ENCODE measurements around the gene GPD1L. TPM values are rescaled to one million over a fixed set of nuclear protein-coding genes. Genes with fewer than 3 reads are reported as not detected.

GPD1L gene
- total RNA-seq, 2 donors from 2014 or later, result 20.6 to 24.2 TPM

DNA sequence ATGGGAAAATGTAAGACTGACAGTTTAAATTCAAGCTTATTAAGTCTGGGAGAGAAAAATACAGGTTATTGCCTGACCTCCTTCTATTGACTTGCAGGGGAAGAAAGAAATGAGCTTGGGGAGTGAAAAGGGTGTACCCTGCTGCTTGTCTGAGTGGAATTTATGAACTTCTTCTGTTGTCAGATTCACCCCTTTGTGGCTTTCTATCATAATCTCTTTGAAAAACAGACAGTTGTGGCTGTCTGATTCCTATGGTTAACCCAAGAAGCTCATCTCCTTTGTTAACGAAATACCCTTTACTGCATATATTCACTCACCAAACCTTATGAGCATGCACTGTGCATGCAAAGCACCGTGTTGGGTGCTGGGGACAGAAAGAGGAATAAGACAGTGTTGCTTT, 22.5 kb downstream of the GPD1L start:
- H3K27ac Mint-ChIP-seq, result no peak overlapping the region
- DNase-seq (no peak), ATAC-seq (replicated peaks in 1 of 2) (no peak)
- H3K4me1 Mint-ChIP-seq (ENCODE audit: low read depth), result peaks cover 6% of the 10 kb centered on the region
- no peak overlapping the region for H3K4me3 Mint-ChIP-seq
- peaks cover 0 to 4% of the 10 kb centered on the region in 2 donors for H3K36me3 Mint-ChIP-seq (ENCODE audit: insufficient read depth in 2 of 2)
- H3K9me3 Mint-ChIP-seq, result no peaks in the 10 kb centered on the region
- no peaks in the 10 kb centered on the region for H3K27me3 Mint-ChIP-seq (ENCODE audit: low read depth)

DNA sequence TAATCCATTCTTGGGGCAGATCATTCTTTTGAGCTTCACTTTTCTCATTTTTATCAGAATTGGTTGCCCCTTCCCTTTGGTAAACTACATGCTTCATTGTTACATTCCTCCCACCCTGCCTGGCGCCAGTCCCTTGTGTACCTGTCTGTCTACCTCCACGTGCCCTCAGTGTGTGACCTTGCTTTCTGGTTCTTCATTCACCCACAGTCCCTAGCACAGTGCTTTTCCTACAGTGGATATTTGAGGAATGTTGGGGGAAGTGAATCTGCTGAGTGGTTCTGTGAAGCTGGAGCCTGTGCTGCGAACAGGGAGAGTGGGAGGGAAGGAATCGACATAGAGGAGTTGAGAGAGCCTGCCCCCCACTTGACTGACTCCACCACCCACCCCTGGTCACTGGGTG, 23.4 kb downstream of the GPD1L start:
- Mint-ChIP-seq H3K27me3 (ENCODE audit: low read depth) (no peaks in the 10 kb centered on the region), H3K36me3 (ENCODE audit: insufficient read depth in 2 of 2) (peaks cover 0 to 4% of the 10 kb centered on the region in 2 donors), H3K4me3 (no peak overlapping the region), H3K27ac (no peak overlapping the region), H3K9me3 (no peaks in the 10 kb centered on the region), H3K4me1 (ENCODE audit: low read depth) (peaks cover 6% of the 10 kb centered on the region)
- no peak for DNase-seq
- no peak for ATAC-seq (replicated peaks in 1 of 2)

DNA sequence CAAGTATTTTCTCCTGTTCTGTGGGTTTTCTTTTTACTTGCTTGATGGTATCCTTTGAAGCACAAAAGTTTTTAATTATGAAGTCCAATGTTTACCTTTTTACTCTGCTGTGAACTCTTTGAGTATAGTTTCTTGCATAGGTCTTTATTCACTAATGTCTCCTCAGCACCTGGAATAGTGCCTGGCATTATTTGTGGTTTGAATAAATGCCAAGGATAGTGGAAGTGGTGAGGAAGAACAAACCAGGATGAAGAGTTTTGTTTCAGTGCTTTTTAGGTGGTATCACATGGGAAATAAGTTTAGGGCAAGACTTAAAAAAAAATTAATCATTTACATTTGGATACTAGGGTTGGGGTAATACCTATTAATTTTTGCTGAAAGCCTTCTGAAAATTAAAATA, 25.7 kb downstream of the GPD1L start:
- Mint-ChIP-seq H3K36me3 (ENCODE audit: insufficient read depth in 2 of 2) (peaks cover 1 to 4% of the 10 kb centered on the region in 2 donors), H3K27ac (no peak overlapping the region), H3K4me1 (ENCODE audit: low read depth) (peaks cover 6% of the 10 kb centered on the region), H3K9me3 (peaks cover 0 to 3% of the 10 kb centered on the region in 2 donors), H3K4me3 (no peak overlapping the region), H3K27me3 (ENCODE audit: low read depth) (no peaks in the 10 kb centered on the region)
- ATAC-seq (replicated peaks in 1 of 2), result no peak
- DNase-seq, result no peak

DNA sequence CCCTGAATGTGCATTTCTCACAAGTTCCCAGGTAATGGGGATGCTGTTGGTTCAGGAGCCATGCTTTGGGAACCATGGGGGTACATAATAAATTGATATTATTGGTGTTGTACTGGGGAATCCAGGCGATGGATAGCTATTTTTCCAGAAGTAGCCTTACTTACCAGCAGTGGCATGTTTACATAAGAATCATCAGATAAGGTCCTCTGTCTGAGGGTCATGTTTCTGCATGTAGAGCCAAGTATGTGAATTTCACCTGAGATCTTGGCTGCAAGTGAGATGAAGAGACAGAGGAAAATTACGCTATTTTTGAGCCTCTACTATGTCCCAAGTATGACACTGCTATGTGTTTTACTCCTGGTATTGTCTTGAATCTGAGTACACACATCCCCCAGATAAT, 26.3 kb downstream of the GPD1L start:
- DNase-seq, result no peak
- Mint-ChIP-seq H3K27me3 (ENCODE audit: low read depth) (no peaks in the 10 kb centered on the region), H3K9me3 (peaks cover 0 to 3% of the 10 kb centered on the region in 2 donors), H3K4me1 (ENCODE audit: low read depth) (peaks cover 8% of the 10 kb centered on the region), H3K36me3 (ENCODE audit: insufficient read depth in 2 of 2) (peaks cover 1 to 4% of the 10 kb centered on the region in 2 donors), H3K4me3 (no peak overlapping the region), H3K27ac (no peak overlapping the region)
- no peak for ATAC-seq (replicated peaks in 1 of 2)

DNA sequence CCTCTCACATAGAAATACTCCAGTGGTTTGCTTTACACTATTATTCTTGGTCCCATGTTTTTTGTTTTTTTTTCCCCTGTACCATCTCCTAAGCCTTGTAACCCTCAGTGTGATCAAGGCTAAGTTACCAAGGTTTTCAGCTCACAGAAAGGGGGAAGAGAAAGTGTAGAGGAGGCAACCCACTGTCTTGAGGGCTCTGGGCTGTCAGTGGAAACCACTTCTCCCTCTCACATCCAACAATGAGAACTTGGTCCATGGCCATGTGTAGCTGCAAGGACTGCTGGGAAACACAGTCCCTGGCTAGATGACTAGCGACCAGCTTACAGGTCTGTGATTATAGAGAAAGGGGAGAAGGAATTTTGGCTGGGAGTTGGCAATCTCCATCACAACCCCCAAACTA, 30.3 kb downstream of the GPD1L start:
- no peak for DNase-seq
- no peak overlapping the region for H3K4me3 Mint-ChIP-seq
- H3K36me3 Mint-ChIP-seq (ENCODE audit: insufficient read depth in 2 of 2), result peaks cover 0 to 1% of the 10 kb centered on the region in 2 donors
- peaks cover 19% of the 10 kb centered on the region for H3K4me1 Mint-ChIP-seq (ENCODE audit: low read depth)
- H3K27me3 Mint-ChIP-seq (ENCODE audit: low read depth), result no peaks in the 10 kb centered on the region
- H3K27ac Mint-ChIP-seq, result no peak overlapping the region
- peaks cover 0 to 3% of the 10 kb centered on the region in 2 donors for H3K9me3 Mint-ChIP-seq
- no peak for ATAC-seq (replicated peaks in 1 of 2)

DNA sequence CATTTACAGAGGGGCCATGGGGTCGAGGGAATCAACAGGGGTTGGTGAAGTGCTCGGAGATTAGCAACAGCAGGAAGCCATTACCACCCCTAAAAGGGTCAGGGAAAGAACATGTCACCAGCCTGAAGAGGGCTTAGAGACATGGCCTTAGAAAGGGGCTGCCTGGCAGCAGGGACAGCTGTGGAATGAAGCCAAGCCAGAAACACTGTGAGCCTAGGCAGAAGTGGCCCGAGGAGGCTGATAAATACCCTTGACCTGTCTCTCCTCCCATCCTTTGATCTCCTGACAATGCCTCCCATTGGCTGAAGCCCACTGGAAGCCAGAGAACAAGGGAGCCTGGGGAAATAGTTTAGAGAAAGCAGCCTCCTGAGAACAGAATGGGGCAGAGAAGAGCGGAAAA, 31.4 kb downstream of the GPD1L start:
- Mint-ChIP-seq H3K27ac (no peak overlapping the region), H3K36me3 (ENCODE audit: insufficient read depth in 2 of 2) (peaks cover 0 to 1% of the 10 kb centered on the region in 2 donors), H3K9me3 (peaks cover 0 to 3% of the 10 kb centered on the region in 2 donors), H3K4me1 (ENCODE audit: low read depth) (peaks cover 19% of the 10 kb centered on the region), H3K4me3 (no peak overlapping the region), H3K27me3 (ENCODE audit: low read depth) (no peaks in the 10 kb centered on the region)
- ATAC-seq (replicated peaks in 1 of 2) (no peak), DNase-seq (no peak)

DNA sequence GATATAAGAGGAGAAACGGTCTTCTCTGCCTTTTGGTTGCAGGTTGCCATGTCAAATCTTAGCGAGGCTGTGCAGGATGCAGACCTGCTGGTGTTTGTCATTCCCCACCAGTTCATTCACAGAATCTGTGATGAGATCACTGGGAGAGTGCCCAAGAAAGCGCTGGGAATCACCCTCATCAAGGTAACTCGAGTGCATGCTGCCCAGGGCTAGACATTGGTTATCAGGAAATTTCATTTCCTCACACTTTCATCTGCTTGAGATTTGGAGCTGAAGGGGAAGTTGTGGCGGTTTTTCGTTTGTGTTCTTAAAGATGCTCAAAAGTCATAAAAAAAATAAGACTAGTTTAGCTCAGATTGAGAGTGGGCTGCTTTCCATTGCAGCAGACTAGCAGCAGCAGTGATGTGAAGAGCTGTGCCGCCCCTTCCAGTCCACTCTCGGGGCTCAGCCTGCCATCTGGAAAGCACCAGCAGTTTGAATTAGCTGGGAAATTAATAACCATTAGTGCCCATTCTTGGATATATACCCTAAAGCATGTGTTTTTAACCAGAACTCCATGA, 32.2 kb downstream of the GPD1L start:
- no peaks in the 10 kb centered on the region for H3K27me3 Mint-ChIP-seq (ENCODE audit: low read depth)
- DNase-seq (no peak), ATAC-seq (replicated peaks in 1 of 2) (peak; percentile 41 to 49)
- H3K4me3 Mint-ChIP-seq, result peak overlapping the region in 1 of 2 donors; percentile 12
- H3K9me3 Mint-ChIP-seq, result peaks cover 0 to 3% of the 10 kb centered on the region in 2 donors
- H3K36me3 Mint-ChIP-seq (ENCODE audit: insufficient read depth in 2 of 2), result peaks cover 0 to 1% of the 10 kb centered on the region in 2 donors
- peaks cover 19% of the 10 kb centered on the region for H3K4me1 Mint-ChIP-seq (ENCODE audit: low read depth)
- no peak overlapping the region for H3K27ac Mint-ChIP-seq

DNA sequence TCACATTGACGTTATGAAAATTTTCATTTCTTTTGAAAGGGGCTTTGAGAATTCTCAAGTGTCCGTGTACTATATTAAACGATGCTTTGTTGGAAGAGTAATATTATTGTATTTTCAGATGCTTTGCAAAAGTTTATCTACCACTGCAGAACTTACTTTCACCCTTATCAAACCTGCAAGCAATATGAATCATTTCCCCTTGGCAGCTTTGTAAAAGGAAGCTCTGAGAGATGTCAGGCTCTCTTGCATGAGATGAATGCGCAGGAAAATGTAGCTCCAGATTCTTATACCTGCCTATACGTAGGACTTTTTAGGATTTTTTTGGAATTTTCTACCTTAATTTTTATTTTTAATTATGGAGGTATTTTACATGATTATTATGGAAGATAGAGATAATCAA, 34.5 kb downstream of the GPD1L start:
- no peak overlapping the region for H3K27ac Mint-ChIP-seq
- no peak for ATAC-seq (replicated peaks in 1 of 2)
- no peak overlapping the region for H3K4me3 Mint-ChIP-seq
- no peaks in the 10 kb centered on the region for H3K27me3 Mint-ChIP-seq (ENCODE audit: low read depth)
- H3K36me3 Mint-ChIP-seq (ENCODE audit: insufficient read depth in 2 of 2), result no peaks in the 10 kb centered on the region
- H3K4me1 Mint-ChIP-seq (ENCODE audit: low read depth), result peaks cover 19% of the 10 kb centered on the region
- no peak for DNase-seq
- H3K9me3 Mint-ChIP-seq, result no peaks in the 10 kb centered on the region

DNA sequence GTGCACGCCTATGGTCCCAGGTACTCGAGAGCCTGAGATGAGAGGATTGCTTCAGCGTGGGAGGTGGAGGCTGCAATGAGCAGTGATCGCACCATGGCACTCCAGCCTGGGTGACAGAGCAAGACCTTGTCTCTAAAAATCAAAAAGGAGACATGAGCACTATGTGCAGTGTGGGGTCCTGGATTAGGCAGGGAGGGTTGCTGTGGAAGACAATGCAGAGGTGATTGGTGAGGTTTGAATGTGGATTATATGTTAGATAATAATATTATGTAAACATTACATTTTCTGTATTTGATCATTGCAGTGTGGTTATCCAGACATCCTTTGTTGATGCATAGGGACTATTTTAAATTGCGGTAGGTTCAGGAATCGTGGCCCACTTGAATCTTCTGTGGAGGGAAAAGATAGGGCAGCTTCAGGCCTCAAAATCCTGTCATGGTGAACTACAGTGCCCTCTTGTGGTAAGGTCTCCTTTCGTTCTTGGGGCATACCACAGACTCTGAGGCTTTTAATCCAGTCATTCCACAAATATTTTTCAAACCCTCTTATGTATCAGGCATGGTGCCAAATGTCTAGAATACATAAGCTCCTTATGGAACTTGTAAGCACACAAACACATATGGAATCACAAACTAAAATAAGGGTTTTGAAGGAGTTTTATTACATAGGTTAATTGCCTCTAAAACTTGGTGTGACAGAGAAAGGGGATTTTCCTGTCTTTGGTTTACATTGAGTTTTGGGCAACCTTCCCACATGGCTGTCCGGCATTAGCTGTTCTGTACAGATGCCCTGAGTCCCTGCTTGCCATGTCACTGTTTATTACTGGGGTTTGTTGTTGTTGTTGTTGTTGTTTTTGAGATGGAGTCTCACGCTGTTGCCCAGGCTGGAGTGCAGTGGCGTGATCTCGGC, 37.7 kb downstream of the GPD1L start:
- ATAC-seq (replicated peaks in 1 of 2) (peak in 1 of 2 donors; percentile 52), DNase-seq (peak; percentile 48 to 58)
- Mint-ChIP-seq H3K9me3 (no peaks in the 10 kb centered on the region), H3K27ac (no peak overlapping the region), H3K36me3 (ENCODE audit: insufficient read depth in 2 of 2) (no peaks in the 10 kb centered on the region), H3K4me1 (ENCODE audit: low read depth) (no peaks in the 10 kb centered on the region), H3K4me3 (no peak overlapping the region), H3K27me3 (ENCODE audit: low read depth) (no peaks in the 10 kb centered on the region)

DNA sequence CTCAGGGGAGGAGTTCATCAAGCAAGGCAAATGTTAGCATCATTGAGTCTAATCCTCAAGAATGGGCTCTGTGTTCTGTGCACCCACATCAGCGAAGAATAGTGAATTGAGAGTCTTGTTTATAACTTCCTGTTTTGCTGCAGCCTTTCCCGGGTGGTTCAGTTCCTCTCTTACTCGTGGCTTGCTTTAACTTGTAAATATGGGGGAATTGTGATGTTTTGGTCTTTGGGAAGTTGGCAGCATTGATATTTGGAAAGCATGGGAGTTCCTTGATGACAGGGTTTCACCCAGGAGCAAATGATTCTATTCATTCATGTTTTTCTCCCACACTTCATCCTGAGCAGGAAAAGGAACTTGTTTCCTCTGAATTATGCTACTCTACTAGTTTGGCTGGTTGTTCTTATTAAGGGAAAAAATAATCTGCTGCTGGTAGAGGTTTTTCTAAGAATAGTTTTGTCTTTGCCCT, 40.4 kb downstream of the GPD1L start:
- peaks cover 4 to 6% of the 10 kb centered on the region in 2 donors for H3K36me3 Mint-ChIP-seq (ENCODE audit: insufficient read depth in 2 of 2)
- no peak overlapping the region for H3K27ac Mint-ChIP-seq
- DNase-seq, result no peak
- no peak overlapping the region for H3K4me3 Mint-ChIP-seq
- H3K9me3 Mint-ChIP-seq, result no peaks in the 10 kb centered on the region
- ATAC-seq (replicated peaks in 1 of 2), result no peak
- H3K27me3 Mint-ChIP-seq (ENCODE audit: low read depth), result no peaks in the 10 kb centered on the region
- H3K4me1 Mint-ChIP-seq (ENCODE audit: low read depth), result no peaks in the 10 kb centered on the region

DNA sequence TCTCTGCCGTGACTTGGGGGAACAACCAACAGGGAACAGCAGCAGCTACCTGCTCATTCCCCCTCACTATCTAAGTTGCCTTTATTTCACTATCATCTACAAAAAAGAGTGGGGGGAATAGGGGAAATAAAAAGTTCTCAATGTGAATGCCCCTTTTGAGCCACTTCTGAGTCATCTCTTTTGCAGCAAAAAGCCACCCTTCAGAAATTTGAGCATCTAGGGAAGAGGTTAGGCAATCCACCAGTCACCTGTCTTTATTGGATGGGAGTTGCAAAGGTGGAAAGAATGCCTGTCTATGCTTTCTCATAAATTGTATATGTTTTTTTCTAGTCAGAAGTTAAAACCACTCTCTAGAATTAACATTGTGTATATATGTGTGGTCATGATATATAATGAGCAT, 41.1 kb downstream of the GPD1L start:
- ATAC-seq (replicated peaks in 1 of 2) (no peak), DNase-seq (no peak)
- H3K9me3 Mint-ChIP-seq, result no peaks in the 10 kb centered on the region
- H3K36me3 Mint-ChIP-seq (ENCODE audit: insufficient read depth in 2 of 2), result peaks cover 4 to 6% of the 10 kb centered on the region in 2 donors
- H3K4me3 Mint-ChIP-seq, result no peak overlapping the region
- no peaks in the 10 kb centered on the region for H3K4me1 Mint-ChIP-seq (ENCODE audit: low read depth)
- no peak overlapping the region for H3K27ac Mint-ChIP-seq
- no peaks in the 10 kb centered on the region for H3K27me3 Mint-ChIP-seq (ENCODE audit: low read depth)

DNA sequence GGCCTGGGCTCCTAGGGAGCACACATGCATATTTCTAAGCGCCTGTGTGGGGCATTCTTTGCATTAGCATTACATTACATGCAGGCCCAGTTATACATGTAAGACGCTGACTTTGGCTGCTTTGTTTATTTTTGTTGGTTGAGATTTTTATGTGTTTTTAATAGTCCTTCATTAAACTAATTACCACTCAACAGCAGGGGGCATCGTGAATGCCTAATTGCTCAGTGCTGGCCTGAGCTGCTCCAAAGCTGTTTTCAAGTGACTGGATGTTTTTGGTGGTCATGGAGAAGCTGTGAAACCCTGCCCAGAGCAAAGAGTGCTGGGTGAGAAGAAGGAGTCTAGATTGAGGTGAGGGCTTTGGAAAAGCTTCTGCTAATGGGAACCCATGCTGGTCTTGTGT, 41.5 kb downstream of the GPD1L start:
- Mint-ChIP-seq H3K9me3 (no peaks in the 10 kb centered on the region), H3K36me3 (ENCODE audit: insufficient read depth in 2 of 2) (peaks cover 4 to 6% of the 10 kb centered on the region in 2 donors), H3K27ac (no peak overlapping the region), H3K4me3 (no peak overlapping the region), H3K27me3 (ENCODE audit: low read depth) (no peaks in the 10 kb centered on the region), H3K4me1 (ENCODE audit: low read depth) (no peaks in the 10 kb centered on the region)
- DNase-seq, result no peak
- no peak for ATAC-seq (replicated peaks in 1 of 2)

DNA sequence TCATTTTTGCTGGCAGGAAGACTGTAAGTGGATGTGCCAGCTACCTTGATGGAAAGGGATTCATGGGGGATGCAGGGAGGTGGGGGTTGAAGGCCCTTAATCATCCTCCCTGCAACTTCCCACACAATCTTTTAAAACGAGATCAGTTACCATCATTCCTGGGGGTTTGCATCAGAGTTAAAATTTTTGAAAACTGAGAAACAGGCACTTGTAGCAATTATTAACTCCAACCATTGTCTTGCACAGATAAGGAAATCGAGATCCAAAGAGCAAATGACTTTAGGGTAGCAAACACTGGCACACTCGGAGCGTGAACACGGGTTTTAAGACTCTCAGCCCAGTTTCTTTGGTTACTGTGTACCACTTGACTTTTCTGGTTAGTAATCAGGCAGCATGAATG, 41.9 kb downstream of the GPD1L start:
- Mint-ChIP-seq H3K4me1 (ENCODE audit: low read depth) (no peaks in the 10 kb centered on the region), H3K27me3 (ENCODE audit: low read depth) (no peaks in the 10 kb centered on the region), H3K9me3 (no peaks in the 10 kb centered on the region), H3K27ac (no peak overlapping the region), H3K36me3 (ENCODE audit: insufficient read depth in 2 of 2) (peaks cover 4 to 6% of the 10 kb centered on the region in 2 donors), H3K4me3 (no peak overlapping the region)
- no peak for ATAC-seq (replicated peaks in 1 of 2)
- DNase-seq, result no peak

All from activated T-cell treated with anti-CD3 and anti-CD28 coated beads, Interleukin-2, amount 50 U/mL, for 72 hours (primary cell).